Erythroblast (primary cell): ENCODE data around the gene HPDL.
A peak's percentile ranks its signal among the peaks of the same experiment; 100 is the strongest.

Source experiments
- GATA1 ChIP-seq: IDR thresholded peaks from 2 replicates; pipeline ENCODE4 v1.6.1; 2011; ENCODE audit warnings: low read depth, mild to moderate bottlenecking, control low read depth, low read length, moderate library complexity
- POLR2A ChIP-seq: IDR thresholded peaks from 2 replicates; pipeline ENCODE4 v1.6.1; 2011; ENCODE audit warnings: mild to moderate bottlenecking, low read length

GRCh38 chr1:45339789-45340558 lies 13.3 kb downstream of the HPDL start, which contains the start of the genes MUTYH and TOE1:
- TF ChIP-seq POLR2A = peak; percentile 91
- no peak for TF ChIP-seq GATA1
